ENCODE results near the gene NEDD9.

Gene NEDD9

DNA sequence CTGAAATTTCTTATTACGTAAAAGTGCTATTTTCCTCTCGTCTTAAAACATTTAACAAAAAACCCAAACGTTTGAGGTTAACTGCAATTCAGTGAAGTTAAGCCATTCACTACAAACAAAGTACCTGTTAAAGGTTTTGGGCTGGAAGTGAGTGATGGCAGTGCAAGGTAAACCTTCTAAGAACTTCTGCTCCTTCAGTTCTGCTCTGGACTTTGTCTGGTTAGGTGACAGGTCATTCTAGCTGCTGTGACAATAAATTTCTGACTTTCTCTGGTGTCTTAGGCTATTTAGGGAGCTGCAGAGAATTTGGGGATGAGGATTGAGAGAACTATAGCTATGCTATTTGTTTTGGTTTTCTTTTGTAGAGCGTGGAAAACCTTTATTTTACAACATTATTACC lies 36.5 kb upstream of the NEDD9 start:
- DNase-seq (ENCODE audit: low spot score in 2 of 2) (no peak), ATAC-seq (no peak)
- no peaks in the 10 kb centered on the region for H3K9me3 Mint-ChIP-seq
- H3K4me1 Mint-ChIP-seq: peaks cover 12% of the 10 kb centered on the region
- peak overlapping the region; percentile 43 for H3K27ac Mint-ChIP-seq
- no peaks in the 10 kb centered on the region for H3K36me3 Mint-ChIP-seq
- H3K4me3 Mint-ChIP-seq: no peak overlapping the region

DNA sequence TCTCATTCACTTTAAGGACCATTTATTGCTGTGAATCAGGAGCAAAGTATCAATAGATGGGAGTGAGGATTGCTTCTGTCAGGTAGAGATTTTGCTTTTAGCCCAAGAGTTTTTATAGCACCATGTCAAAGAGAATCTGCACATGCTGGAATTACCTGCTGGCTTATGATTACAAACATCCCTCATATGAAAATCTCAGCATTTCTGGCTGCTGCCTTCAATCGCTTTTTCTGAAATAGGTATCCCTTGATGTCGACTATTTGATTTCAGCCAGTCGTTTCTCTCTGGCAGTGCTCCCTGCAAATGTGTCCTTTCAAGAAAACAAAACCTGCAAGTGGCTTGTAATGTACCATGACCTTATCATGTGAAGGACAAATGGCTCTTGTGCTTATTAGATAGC lies 34.5 kb upstream of the NEDD9 start:
- Mint-ChIP-seq H3K4me3 (no peak overlapping the region), H3K4me1 (peaks cover 20% of the 10 kb centered on the region), H3K9me3 (no peaks in the 10 kb centered on the region), H3K27ac (no peak overlapping the region), H3K36me3 (no peaks in the 10 kb centered on the region)
- DNase-seq (ENCODE audit: low spot score in 2 of 2) (no peak), ATAC-seq (no peak)

DNA sequence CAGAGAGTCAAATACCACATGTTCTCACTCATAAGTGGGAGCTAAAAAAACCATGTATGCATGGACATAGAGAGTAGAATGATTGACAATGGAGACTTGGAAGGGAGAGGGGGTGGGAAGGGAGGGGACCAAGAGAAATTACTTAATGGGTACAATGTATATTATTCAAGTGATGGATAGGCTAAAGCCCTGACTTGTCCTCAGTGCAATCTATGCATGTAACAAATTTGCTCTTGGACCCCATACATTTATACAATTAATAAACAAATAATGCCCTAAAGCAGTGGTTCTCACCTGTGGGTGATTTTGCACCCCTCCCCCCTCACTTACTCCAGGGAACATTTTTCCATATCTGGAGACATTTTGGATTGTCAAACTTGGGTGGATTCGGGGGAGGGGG lies 33.5 kb upstream of the NEDD9 start:
- H3K4me1 Mint-ChIP-seq: peaks cover 30% of the 10 kb centered on the region
- no peak overlapping the region for H3K27ac Mint-ChIP-seq
- ATAC-seq (no peak), DNase-seq (ENCODE audit: low spot score in 2 of 2) (no peak)
- no peaks in the 10 kb centered on the region for H3K9me3 Mint-ChIP-seq
- H3K36me3 Mint-ChIP-seq: no peaks in the 10 kb centered on the region
- no peak overlapping the region for H3K4me3 Mint-ChIP-seq

DNA sequence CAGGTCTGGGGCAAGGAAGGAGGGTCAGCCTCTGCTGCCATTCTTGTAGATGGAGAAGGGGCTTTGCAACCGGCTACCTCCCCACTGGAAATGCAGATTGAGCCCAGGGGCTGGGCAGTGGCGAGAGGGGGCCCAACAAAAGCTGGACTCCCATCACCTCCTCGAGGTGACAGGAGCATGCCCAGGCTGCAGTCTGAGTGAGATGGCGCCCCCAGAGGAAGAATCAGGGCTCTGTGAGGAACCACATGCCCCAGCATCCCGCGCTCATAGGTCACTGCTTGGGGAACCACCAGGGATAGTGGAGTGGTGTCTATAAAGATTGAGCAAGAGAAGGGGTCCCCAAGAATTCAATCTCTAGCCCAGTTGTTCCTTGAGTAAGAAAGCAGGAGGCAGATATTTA lies 31.6 kb upstream of the NEDD9 start:
- no peaks in the 10 kb centered on the region for H3K9me3 Mint-ChIP-seq
- DNase-seq (ENCODE audit: low spot score in 2 of 2): no peak
- H3K36me3 Mint-ChIP-seq: no peaks in the 10 kb centered on the region
- ATAC-seq: no peak
- peaks cover 40% of the 10 kb centered on the region for H3K4me1 Mint-ChIP-seq
- H3K4me3 Mint-ChIP-seq: no peak overlapping the region
- H3K27ac Mint-ChIP-seq: peak overlapping the region; percentile 80

DNA sequence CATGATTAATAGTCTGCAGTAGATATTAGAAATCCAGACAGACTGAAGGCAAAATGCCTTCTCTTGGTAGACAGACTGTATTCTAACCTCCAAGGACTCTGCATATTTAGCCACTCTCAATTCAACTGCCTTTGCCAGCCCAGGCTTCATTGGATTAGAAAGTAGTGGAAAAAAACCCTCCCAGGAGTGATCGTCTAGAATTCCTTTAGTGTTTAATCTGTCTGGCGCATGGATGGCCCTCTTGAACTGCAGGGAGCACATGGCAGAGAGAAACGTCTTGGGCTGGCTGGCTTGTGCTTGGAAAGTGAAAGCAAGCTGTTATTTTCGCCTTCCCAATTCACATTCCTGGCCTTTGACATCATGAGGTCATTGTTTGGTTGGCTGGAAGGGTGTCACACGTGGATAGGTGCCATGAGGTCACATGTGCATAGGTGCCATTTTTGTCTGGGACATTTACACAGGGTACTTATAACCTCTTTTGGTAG lies 30.9 kb upstream of the NEDD9 start:
- Mint-ChIP-seq H3K4me1 (peaks cover 48% of the 10 kb centered on the region), H3K36me3 (peaks cover 2% of the 10 kb centered on the region), H3K9me3 (no peaks in the 10 kb centered on the region), H3K4me3 (no peak overlapping the region), H3K27ac (peak overlapping the region; percentile 80)
- no peak for DNase-seq (ENCODE audit: low spot score in 2 of 2)
- ATAC-seq: no peak

DNA sequence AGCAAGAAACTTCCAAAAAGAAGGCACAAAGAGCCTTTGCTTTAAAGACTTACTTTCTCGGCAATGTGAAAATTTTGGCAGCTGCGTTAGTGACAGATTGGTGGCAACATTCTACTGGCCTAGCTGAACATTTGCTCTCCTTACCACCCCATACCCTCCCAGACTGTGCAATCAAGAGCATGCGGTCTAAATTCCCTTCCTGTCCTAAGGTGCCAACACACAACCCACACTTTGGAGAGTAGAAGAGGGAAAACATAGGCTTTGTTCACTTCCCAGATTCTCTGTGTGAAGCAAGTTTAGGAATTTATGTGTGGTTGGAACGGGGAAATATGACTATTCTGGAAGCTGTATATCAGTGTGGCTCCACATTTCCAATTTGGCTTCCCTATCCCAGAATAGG lies 29.8 kb upstream of the NEDD9 start:
- Mint-ChIP-seq H3K9me3 (no peaks in the 10 kb centered on the region), H3K27ac (peak overlapping the region; percentile 73), H3K4me3 (no peak overlapping the region), H3K4me1 (peaks cover 58% of the 10 kb centered on the region), H3K36me3 (peaks cover 6% of the 10 kb centered on the region)
- no peak for DNase-seq (ENCODE audit: low spot score in 2 of 2)
- ATAC-seq: no peak

DNA sequence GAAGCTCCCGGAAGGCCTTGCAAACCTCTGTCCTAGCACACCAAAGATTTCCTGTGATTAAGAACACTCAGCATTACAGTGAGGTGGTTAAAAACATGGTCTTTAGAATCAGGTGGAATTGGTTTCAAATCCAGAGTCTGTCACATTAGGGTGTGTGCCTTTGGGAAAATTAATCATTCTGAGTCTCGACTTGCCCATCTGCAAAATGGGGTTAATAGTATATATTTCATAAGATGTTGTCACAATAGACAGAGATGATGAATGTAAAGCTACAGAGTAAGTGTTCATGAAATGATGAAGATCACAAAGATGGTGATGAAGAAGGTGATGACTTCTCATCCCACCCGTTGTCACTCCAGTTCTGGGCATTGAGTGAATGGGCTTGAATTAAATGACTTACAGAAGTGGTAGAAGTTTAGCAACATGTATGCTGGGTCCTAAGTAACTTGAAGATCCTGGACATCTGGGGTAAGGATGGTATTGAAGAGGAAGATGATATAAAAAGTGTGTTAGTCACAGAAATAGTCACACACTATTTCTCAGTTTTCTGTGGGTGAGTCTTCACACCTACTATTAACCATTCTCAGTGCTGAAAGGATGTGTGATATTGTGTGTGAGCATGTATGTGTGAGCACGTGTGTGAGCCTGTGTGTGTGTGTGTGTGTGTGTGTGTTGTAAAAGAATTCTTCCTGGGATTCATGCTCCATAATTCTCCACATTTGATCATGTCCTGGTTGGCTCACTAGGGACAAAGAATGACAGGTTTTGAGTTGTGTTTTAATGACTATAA lies 28.0 kb upstream of the NEDD9 start:
- Mint-ChIP-seq H3K27ac (peak overlapping the region; percentile 5), H3K36me3 (peaks cover 7% of the 10 kb centered on the region), H3K4me1 (peaks cover 73% of the 10 kb centered on the region), H3K9me3 (no peaks in the 10 kb centered on the region), H3K4me3 (no peak overlapping the region)
- DNase-seq (ENCODE audit: low spot score in 2 of 2): no peak
- ATAC-seq: peak; percentile 78

DNA sequence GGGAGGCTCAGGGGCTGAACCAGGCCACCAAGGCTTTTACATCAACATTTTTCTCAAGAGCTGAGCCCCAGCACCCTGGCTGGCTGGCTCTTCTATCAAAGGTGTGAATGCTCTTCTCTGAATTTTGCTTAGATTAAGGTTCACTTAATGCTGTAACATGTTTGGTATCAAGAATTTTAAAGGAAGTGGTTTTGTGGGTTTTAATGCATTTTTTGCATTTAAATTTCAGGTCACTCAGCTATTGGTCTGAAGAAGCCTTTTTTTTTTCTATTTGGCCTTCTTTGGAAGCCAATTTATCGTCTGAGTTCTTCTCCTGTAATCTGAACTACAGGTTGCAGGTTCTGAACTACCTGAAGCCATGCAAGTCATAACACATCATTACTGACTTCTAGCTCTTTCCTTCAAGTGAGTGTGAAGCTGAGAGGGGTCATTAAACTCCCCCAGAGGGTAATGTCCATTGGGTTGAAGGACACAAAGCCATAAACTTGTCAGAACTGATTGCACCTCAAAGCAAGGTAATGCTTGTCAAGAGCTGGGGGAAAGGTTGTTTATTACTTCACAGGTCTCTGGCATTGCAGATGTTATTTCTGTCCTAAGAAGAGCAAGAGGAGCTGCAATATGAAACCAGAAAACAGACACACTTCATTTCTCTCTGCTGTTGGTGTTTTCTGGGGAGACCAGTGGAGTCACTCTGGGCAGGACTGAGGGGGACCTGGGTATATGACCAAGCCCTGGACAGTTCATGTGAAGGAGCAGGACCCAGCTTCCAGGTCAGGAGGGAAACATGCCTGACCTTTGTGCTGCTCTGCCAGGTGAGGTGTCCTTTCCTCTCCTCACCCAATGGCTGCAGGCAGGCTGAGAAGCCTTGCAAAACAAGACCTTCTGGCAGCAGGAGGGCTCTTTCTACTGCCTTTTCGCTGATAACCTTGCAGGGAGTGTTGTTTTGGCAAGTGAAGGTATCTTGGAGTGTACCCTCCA lies 26.1 kb upstream of the NEDD9 start:
- peaks cover 72% of the 10 kb centered on the region for H3K4me1 Mint-ChIP-seq

DNA sequence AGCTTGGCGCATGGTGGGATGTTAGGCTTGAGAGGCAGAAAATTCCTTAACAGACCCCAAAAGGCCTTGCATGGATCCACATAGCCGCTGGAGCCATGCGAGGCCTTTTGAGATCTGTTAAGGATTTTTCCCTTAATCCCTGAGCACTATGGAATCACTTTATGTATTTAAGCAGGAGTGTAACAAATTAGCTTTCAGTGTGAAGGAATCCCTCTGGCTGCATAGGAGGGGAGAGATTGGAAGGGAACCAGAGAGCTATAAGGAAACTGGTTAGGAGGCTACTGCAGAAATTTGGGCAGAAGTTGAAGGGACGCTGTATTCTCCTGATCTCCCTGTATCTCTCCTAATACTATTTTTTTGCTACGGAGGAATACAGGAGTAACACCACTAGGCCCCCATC lies 23.1 kb upstream of the NEDD9 start:
- peak overlapping the region; percentile 75 for H3K27ac Mint-ChIP-seq
- H3K36me3 Mint-ChIP-seq: peaks cover 12% of the 10 kb centered on the region
- peaks cover 54% of the 10 kb centered on the region for H3K4me1 Mint-ChIP-seq
- H3K9me3 Mint-ChIP-seq: no peaks in the 10 kb centered on the region
- no peak for ATAC-seq
- no peak overlapping the region for H3K4me3 Mint-ChIP-seq
- DNase-seq (ENCODE audit: low spot score in 2 of 2): no peak

More for the DNA sequence above, 26.1 kb upstream of the NEDD9 start:
- H3K4me3 Mint-ChIP-seq: peak overlapping the region; percentile 30
- DNase-seq (ENCODE audit: low spot score in 2 of 2) (peak in 1 of 2 donors; percentile 61), ATAC-seq (peak; percentile 82)
- peak overlapping the region; percentile 75 for H3K27ac Mint-ChIP-seq
- no peaks in the 10 kb centered on the region for H3K9me3 Mint-ChIP-seq
- peaks cover 12% of the 10 kb centered on the region for H3K36me3 Mint-ChIP-seq

DNA sequence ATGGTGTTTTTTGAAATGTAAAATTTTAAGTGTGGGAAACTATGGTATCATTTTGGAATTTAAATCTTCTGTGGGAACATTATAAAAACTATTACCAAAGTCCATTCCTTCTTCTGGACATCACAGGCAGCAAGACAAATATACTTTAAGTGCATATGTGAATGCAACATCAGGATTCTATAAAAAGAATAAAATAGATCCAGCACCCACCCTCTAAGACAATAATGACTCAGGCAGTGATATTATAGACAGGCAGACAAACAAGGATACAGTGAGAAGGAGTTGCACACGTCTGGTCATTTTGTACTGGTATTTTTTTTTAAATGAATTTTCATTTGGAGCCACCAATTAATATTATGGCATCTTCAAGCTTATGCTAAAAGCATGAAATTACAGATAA lies 21.1 kb upstream of the NEDD9 start:
- H3K27ac Mint-ChIP-seq: no peak overlapping the region
- H3K9me3 Mint-ChIP-seq: no peaks in the 10 kb centered on the region
- H3K4me1 Mint-ChIP-seq: peaks cover 48% of the 10 kb centered on the region
- DNase-seq (ENCODE audit: low spot score in 2 of 2) (no peak), ATAC-seq (no peak)
- no peak overlapping the region for H3K4me3 Mint-ChIP-seq
- peaks cover 12% of the 10 kb centered on the region for H3K36me3 Mint-ChIP-seq

DNA sequence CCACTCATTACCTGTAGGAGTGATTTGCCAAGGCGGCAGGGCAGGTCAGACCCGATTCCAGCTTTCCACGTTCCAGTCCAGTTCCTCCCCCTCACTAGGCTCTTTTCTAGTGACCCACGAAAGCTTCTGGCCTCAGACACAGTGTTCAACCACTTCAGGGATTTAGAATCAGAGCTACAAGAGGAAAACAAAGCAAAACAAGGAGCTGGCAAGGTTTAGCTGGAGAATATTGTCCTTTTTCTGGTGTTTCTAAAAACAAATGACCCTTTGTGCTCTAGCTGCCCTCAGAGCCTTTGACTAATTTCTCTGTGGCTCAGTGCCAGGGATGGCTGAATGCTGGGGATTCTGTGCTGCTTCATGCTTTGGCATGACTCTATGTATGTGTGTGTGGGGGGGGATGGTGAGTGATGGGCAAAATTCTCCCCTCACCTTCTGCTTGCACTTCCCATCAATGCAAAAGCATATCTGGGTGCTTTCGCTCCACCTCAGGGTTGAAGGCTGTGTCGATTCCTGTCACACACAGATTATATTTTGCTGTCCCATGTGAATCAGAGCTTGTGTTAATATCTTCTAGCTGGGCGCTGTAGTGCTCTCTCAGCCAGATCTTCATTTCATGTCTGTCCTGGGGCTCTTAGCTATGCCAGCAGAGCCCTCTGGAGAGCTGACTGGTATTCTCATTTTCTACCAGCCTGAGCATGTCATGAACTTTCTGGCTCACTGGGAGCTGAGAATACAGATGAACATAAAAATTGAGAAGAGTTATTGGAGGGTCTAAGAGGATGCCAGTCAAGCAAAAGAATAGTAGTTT lies 19.3 kb upstream of the NEDD9 start:
- ATAC-seq: no peak
- no peak overlapping the region for H3K27ac Mint-ChIP-seq
- peaks cover 35% of the 10 kb centered on the region for H3K4me1 Mint-ChIP-seq
- DNase-seq (ENCODE audit: low spot score in 2 of 2): no peak
- H3K9me3 Mint-ChIP-seq: no peaks in the 10 kb centered on the region
- peaks cover 5% of the 10 kb centered on the region for H3K36me3 Mint-ChIP-seq
- H3K4me3 Mint-ChIP-seq: no peak overlapping the region

DNA sequence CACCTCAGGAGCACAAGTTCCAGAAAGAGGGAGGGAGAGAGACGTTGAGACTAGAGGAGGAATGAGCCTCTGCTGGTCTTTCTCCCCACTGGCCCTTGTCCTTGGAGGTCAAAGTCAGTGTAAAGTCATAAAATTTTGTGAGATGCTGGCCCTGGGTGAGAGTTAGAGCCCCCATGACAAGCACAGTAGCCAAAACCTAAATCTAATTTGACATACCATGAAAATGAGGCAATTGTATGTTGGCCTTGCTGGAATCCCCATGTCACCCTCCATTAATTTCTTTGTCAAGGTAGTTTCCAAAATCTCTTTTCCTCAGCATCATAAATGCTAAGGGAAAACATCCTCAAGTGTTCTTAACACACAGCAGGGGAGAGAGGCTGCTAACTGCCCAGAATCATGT lies 17.6 kb upstream of the NEDD9 start:
- DNase-seq (ENCODE audit: low spot score in 2 of 2) (no peak), ATAC-seq (no peak)
- Mint-ChIP-seq H3K9me3 (no peaks in the 10 kb centered on the region), H3K36me3 (peaks cover 1% of the 10 kb centered on the region), H3K27ac (no peak overlapping the region), H3K4me3 (no peak overlapping the region), H3K4me1 (peaks cover 25% of the 10 kb centered on the region)

DNA sequence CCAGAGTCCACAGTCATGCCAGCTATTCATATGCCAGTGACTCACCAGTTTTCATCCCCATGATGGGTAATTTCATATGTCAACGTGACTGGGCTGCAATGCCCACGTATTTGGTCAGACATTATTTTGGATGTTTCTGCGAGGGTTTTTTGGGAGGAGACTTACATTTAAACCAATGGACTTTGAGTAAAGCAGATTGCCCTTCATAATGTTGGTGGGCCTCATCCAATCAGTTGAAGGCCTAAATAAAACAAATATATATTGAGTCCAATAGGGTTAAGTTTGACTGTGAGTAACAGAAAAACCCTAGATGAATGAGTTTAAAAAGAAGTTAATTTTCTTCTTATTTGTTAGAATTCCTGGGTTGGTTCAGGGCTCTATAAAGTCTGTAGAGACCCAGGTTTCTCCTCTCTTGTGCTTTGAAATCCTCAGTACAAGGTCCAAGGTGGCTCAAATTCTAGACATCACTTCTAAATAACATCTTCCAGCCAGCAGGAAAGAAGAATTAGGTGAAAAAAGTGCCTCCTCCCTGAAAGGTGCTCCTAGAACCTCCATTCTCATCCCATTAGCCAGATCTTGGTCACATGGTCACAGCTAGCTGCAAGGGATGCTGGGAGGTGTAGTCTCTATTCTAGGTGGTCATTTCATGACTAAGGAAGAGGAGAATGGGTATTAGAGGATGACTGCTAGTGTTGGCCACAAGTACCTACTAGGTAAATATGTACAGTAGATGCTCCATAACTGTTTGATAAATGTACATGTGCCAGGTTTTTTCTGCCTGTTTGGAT lies 16.7 kb upstream of the NEDD9 start:
- no peaks in the 10 kb centered on the region for H3K9me3 Mint-ChIP-seq
- no peak overlapping the region for H3K27ac Mint-ChIP-seq
- peaks cover 27% of the 10 kb centered on the region for H3K4me1 Mint-ChIP-seq
- ATAC-seq (no peak), DNase-seq (ENCODE audit: low spot score in 2 of 2) (no peak)
- no peak overlapping the region for H3K4me3 Mint-ChIP-seq
- H3K36me3 Mint-ChIP-seq: no peaks in the 10 kb centered on the region

DNA sequence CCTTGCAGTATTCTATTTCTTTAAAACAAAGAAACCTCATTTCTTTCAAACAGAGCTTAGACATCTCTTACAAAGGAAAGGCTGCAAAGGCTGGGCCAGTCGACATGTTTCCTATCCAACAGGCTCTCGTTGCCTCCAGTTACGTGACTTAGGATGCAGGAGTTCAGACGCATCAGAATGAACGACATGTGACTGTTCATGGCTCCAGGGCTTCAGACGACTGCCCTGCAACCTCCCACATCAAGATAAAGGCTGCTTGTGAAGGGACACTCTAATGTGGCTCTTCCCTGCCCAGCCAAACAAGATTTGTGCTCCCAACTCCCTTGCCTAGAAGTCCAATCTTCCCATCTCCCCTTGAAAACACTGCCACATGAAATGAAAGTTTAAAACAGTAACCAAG lies 14.3 kb upstream of the NEDD9 start:
- no peak overlapping the region for H3K4me3 Mint-ChIP-seq
- H3K9me3 Mint-ChIP-seq: peaks cover 4% of the 10 kb centered on the region
- H3K4me1 Mint-ChIP-seq: peaks cover 25% of the 10 kb centered on the region
- DNase-seq (ENCODE audit: low spot score in 2 of 2): no peak
- ATAC-seq: no peak
- no peaks in the 10 kb centered on the region for H3K36me3 Mint-ChIP-seq
- no peak overlapping the region for H3K27ac Mint-ChIP-seq

Data from stimulated activated effector memory CD8-positive, alpha-beta T cell treated with anti-CD3 and anti-CD28 coated beads, Interleukin-12 subunit alpha, Interleukin-12 subunit beta, amount 100 ng/mL, for 72 hours (primary cell).